ENCODE results near the gene FA2H.

Gene FA2H

DNA sequence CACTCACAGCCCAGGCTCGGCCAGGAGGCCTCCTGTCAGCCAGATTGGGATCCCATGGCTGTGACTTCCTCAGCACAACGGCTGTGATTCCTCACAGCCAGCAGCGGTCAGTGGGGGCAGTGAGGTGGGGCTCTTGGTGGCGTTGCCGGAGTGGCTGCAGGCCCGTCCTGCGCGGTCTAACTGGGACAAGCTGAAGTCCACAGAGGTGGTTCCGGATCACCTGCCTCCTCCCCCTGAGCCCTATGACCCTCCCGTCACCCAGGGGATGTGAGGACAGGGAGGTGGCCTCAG is 39.5 kb downstream of the FA2H start:
- Histone ChIP-seq H3K27me3 (ENCODE audit: insufficient read depth, poor library complexity, severe bottlenecking) (no peaks in the 10 kb centered on the region), H3K4me3 (ENCODE audit: severe bottlenecking) (no peak overlapping the region), H3K27ac (ENCODE audit: poor library complexity, severe bottlenecking) (no peak overlapping the region), H3K4me1 (ENCODE audit: insufficient read depth, poor library complexity, severe bottlenecking) (peaks cover 15% of the 10 kb centered on the region), H3K36me3 (ENCODE audit: low read depth) (no peaks in the 10 kb centered on the region), H3K9me3 (ENCODE audit: severe bottlenecking) (no peaks in the 10 kb centered on the region)
- ATAC-seq (ENCODE audit: low read depth) (no peak), DNase-seq (ENCODE audit: low spot score) (no peak)
- TF ChIP-seq, protein P1, sequence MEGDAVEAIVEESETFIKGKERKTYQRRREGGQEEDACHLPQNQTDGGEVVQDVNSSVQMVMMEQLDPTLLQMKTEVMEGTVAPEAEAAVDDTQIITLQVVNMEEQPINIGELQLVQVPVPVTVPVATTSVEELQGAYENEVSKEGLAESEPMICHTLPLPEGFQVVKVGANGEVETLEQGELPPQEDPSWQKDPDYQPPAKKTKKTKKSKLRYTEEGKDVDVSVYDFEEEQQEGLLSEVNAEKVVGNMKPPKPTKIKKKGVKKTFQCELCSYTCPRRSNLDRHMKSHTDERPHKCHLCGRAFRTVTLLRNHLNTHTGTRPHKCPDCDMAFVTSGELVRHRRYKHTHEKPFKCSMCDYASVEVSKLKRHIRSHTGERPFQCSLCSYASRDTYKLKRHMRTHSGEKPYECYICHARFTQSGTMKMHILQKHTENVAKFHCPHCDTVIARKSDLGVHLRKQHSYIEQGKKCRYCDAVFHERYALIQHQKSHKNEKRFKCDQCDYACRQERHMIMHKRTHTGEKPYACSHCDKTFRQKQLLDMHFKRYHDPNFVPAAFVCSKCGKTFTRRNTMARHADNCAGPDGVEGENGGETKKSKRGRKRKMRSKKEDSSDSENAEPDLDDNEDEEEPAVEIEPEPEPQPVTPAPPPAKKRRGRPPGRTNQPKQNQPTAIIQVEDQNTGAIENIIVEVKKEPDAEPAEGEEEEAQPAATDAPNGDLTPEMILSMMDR (IDR thresholded peaks at IDR 0.05; ENCODE audit: poor library complexity, severe bottlenecking): no peak

DNA sequence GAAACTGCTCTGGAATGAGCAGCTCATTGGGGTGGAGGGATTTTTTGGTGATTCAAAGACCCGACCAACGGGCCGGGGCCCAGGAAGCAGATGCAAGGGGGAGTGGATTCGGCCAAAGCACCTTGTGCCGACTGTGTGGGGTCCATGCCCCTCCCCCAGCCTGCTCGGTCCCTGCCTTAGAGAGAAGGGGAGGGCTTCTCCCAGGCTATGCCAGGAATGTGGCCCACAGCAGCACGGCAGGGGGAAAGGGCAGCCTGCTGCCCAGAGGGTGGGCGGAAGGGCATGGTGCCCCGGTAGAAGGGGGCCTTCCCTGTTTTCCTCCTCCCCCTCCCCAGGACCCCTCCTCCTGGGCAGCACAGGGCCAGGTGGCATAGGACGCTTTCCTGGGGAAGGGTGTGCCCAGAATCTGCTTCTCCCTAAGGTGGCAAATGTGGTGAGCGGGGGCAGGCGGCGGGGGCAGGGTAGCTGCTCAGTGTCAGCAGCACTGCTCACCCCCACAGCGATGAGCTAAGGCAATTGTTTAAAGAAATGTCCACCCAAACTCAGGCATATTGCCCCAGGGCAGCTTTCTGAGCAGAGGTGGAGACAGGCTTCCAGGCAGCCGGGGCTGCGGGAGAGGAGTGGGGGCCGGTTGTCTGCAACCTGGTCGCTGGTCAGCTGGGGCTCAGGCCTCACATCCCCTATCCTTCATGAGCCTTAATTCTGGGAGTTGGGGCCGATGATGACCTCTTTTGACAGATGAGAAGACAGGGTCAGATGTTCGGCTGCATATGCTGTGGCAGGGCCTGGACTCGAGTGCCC is 40.1 kb downstream of the FA2H start:
- Histone ChIP-seq H3K27ac (ENCODE audit: poor library complexity, severe bottlenecking) (no peak overlapping the region), H3K4me1 (ENCODE audit: insufficient read depth, poor library complexity, severe bottlenecking) (peaks cover 19% of the 10 kb centered on the region), H3K36me3 (ENCODE audit: low read depth) (no peaks in the 10 kb centered on the region), H3K27me3 (ENCODE audit: insufficient read depth, poor library complexity, severe bottlenecking) (no peaks in the 10 kb centered on the region), H3K9me3 (ENCODE audit: severe bottlenecking) (no peaks in the 10 kb centered on the region), H3K4me3 (ENCODE audit: severe bottlenecking) (no peak overlapping the region)
- TF ChIP-seq, protein P1 (IDR thresholded peaks at IDR 0.05; ENCODE audit: poor library complexity, severe bottlenecking): no peak
- no peak for DNase-seq (ENCODE audit: low spot score)
- no peak for ATAC-seq (ENCODE audit: low read depth)

DNA sequence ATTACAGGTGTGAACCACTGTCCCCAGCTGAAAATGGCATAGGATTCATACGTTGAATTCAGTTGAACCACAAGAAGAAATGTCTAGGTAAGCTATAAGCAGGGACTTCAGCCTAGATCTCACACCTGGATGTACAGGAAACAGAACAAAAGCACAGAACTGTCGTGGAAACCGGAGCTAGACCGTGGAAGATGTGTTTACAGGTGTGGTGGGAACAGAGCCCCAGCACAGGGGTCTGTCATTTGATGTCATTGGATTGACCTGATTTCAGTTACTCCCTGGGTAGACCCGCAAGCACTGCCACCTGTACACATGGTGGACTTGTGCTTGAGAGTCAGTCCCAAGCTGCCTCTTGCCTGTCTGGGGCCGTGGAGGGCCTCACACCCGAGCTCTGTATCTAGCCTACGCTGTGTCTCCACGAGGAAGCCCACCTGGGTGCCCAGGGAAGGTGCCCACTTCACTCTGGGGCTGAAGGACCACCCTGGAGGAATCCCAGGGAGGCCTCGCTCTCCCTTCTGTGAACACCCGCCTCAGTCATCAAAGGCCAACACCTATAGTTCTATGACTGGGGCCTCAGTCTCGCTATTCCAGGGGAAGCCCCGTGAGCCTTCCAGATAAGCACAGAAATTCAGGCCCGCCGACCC is 41.8 kb downstream of the FA2H start:
- TF ChIP-seq, protein P1 (IDR thresholded peaks at IDR 0.05; ENCODE audit: poor library complexity, severe bottlenecking): no peak
- ATAC-seq (ENCODE audit: low read depth) (no peak), DNase-seq (ENCODE audit: low spot score) (no peak)
- Histone ChIP-seq H3K9me3 (ENCODE audit: severe bottlenecking) (no peaks in the 10 kb centered on the region), H3K27ac (ENCODE audit: poor library complexity, severe bottlenecking) (no peak overlapping the region), H3K4me1 (ENCODE audit: insufficient read depth, poor library complexity, severe bottlenecking) (peaks cover 19% of the 10 kb centered on the region), H3K27me3 (ENCODE audit: insufficient read depth, poor library complexity, severe bottlenecking) (no peaks in the 10 kb centered on the region), H3K4me3 (ENCODE audit: severe bottlenecking) (no peak overlapping the region), H3K36me3 (ENCODE audit: low read depth) (no peaks in the 10 kb centered on the region)

DNA sequence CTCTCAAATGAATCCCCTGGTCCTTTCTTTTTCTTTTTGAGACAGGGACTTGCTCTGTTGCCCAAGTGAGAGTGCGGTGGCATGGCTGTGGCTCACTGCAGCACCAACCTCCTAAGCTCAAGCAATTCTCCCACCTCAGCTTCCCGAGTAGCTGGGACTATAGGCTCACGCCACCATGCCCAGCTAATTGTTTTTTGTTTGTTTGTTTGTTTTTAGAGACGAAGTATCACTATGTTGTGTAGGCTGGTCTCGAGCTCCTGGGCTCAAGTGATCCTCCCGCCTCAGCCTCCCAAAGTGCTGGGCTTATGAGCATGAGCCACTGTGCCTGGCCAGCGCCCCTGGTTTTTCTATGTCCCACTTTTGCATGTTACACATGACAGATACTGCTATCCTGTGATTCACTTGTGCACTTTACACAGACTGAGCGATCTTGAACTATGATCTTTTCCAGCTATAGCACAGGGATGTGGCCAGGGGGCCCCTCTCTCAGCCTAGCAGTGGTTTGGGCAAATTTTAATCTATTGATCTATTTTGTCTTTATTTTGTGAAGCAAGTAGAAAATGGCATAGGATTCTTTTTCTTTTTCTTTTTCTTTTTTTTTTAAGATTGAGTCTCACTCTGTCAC is 42.7 kb downstream of the FA2H start:
- no peak overlapping the region for H3K27ac ChIP-seq (ENCODE audit: poor library complexity, severe bottlenecking)
- no peak overlapping the region for H3K4me3 ChIP-seq (ENCODE audit: severe bottlenecking)
- no peaks in the 10 kb centered on the region for H3K36me3 ChIP-seq (ENCODE audit: low read depth)
- H3K4me1 ChIP-seq (ENCODE audit: insufficient read depth, poor library complexity, severe bottlenecking): peaks cover 14% of the 10 kb centered on the region
- no peaks in the 10 kb centered on the region for H3K27me3 ChIP-seq (ENCODE audit: insufficient read depth, poor library complexity, severe bottlenecking)
- DNase-seq (ENCODE audit: low spot score): no peak
- TF ChIP-seq, protein P1 (IDR thresholded peaks at IDR 0.05; ENCODE audit: poor library complexity, severe bottlenecking): no peak
- no peak for ATAC-seq (ENCODE audit: low read depth)
- no peaks in the 10 kb centered on the region for H3K9me3 ChIP-seq (ENCODE audit: severe bottlenecking)
